KMS-11 (cell line): Measurements from ENCODE around the gene AGPAT4.

Source experiments
- H2AFZ ChIP-seq: fragments of 200-600 bp; sonication (generic); 2 replicates; pipeline ENCODE4 v1.6.1; 2016; ENCODE audit warnings: antibody characterized with exemption, mixed run types, low read depth
- H3K27ac ChIP-seq: fragments of 200-600 bp; sonication (generic); 2 replicates; pipeline ENCODE4 v1.6.1; 2016; ENCODE audit warnings: mild to moderate bottlenecking, mixed run types
- H3K27me3 ChIP-seq: fragments of 200-600 bp; sonication (generic); 2 replicates; pipeline ENCODE4 v1.6.1; 2017; ENCODE audit warnings: mild to moderate bottlenecking, low read depth, mixed run types, moderate library complexity; ENCODE audit not compliant: insufficient read depth
- H3K36me3 ChIP-seq: fragments of 200-600 bp; sonication (generic); 2 replicates; pipeline ENCODE4 v1.6.1; 2017; ENCODE audit warnings: mild to moderate bottlenecking, mixed run types; ENCODE audit not compliant: insufficient read depth
- H3K4me1 ChIP-seq: fragments of 200-600 bp; sonication (generic); 2 replicates; pipeline ENCODE4 v1.6.1; 2016; ENCODE audit warnings: mild to moderate bottlenecking, low read depth, mixed run types; ENCODE audit not compliant: poor library complexity, severe bottlenecking
- H3K4me2 ChIP-seq: fragments of 200-600 bp; sonication (generic); 2 replicates; pipeline ENCODE4 v1.7.0; 2016; ENCODE audit warnings: mild to moderate bottlenecking, mixed run types
- H3K4me3 ChIP-seq: fragments of 200-600 bp; sonication (generic); IDR thresholded peaks from 2 replicates; pipeline ENCODE4 v1.6.1; 2017; ENCODE audit warnings: low read depth, low read length, mixed read lengths; ENCODE audit not compliant: insufficient read depth
- H3K79me2 ChIP-seq: fragments of 200-600 bp; sonication (generic); 2 replicates; pipeline ENCODE4 v1.6.1; 2016; ENCODE audit warnings: low read depth, mixed run types; ENCODE audit not compliant: insufficient read depth
- H3K9ac ChIP-seq: fragments of 200-600 bp; sonication (generic); 2 replicates; pipeline ENCODE4 v1.6.1; 2016; ENCODE audit warnings: mild to moderate bottlenecking, mixed run types
- H4K20me1 ChIP-seq: fragments of 200-600 bp; sonication (generic); 2 replicates; pipeline ENCODE4 v1.6.1; 2016; ENCODE audit warnings: mild to moderate bottlenecking, mixed run types; ENCODE audit not compliant: insufficient read depth
- CTCF ChIP-seq: fragments of 200-600 bp; sonication (generic); conservative IDR thresholded peaks from 2 replicates; pipeline ENCODE4 v1.6.1; 2017; ENCODE audit warnings: low read depth, mild to moderate bottlenecking, antibody characterized with exemption, low read length, moderate library complexity, mixed read lengths

The AGPAT4 gene

GRCh38 chr6:161164182-161164625 lies 109.7 kb downstream of the AGPAT4 start:
- H3K4me2 ChIP-seq = no peak overlapping the region
- H3K4me1 ChIP-seq = no peaks in the 10 kb centered on the region
- TF ChIP-seq CTCF = no peak
- H3K9ac ChIP-seq = no peak overlapping the region
- H4K20me1 ChIP-seq = no peaks in the 10 kb centered on the region
- no peaks in the 10 kb centered on the region for H3K79me2 ChIP-seq
- H3K27me3 ChIP-seq = no peaks in the 10 kb centered on the region
- no peak overlapping the region for H3K4me3 ChIP-seq
- H3K36me3 ChIP-seq = no peaks in the 10 kb centered on the region
- no peak overlapping the region for H2AFZ ChIP-seq
- no peak overlapping the region for H3K27ac ChIP-seq

- Histone ChIP-seq H3K4me3 (no peak overlapping the region), H3K4me2 (no peak overlapping the region), H3K27ac (no peak overlapping the region), H3K9ac (no peak overlapping the region), H3K4me1 (no peaks in the 10 kb centered on the region), H3K36me3 (no peaks in the 10 kb centered on the region), H4K20me1 (no peaks in the 10 kb centered on the region), H3K79me2 (no peaks in the 10 kb centered on the region), H2AFZ (no peak overlapping the region), H3K27me3 (no peaks in the 10 kb centered on the region)
- TF ChIP-seq CTCF = no peak
Measured at GRCh38 chr6:161163466-161164181, 110.2 kb downstream of the AGPAT4 start.

GRCh38 chr6:161162722-161163121 lies 111.1 kb downstream of the AGPAT4 start:
- Histone ChIP-seq H3K79me2 (no peaks in the 10 kb centered on the region), H2AFZ (no peak overlapping the region), H4K20me1 (no peaks in the 10 kb centered on the region), H3K36me3 (no peaks in the 10 kb centered on the region), H3K27ac (no peak overlapping the region), H3K4me3 (no peak overlapping the region), H3K4me1 (no peaks in the 10 kb centered on the region), H3K27me3 (no peaks in the 10 kb centered on the region), H3K9ac (no peak overlapping the region), H3K4me2 (no peak overlapping the region)
- no peak for TF ChIP-seq CTCF

- H4K20me1 ChIP-seq = no peaks in the 10 kb centered on the region
- no peak for TF ChIP-seq CTCF
- no peak overlapping the region for H3K4me2 ChIP-seq
- H3K4me3 ChIP-seq = no peak overlapping the region
- no peaks in the 10 kb centered on the region for H3K79me2 ChIP-seq
- no peaks in the 10 kb centered on the region for H3K36me3 ChIP-seq
- H3K9ac ChIP-seq = no peak overlapping the region
- H3K4me1 ChIP-seq = no peaks in the 10 kb centered on the region
- no peak overlapping the region for H3K27ac ChIP-seq
- no peak overlapping the region for H2AFZ ChIP-seq
- no peaks in the 10 kb centered on the region for H3K27me3 ChIP-seq
Measured at GRCh38 chr6:161161889-161162624, 111.8 kb downstream of the AGPAT4 start.
